ENCODE results near the gene NT5C1B.

NT5C1B gene

DNA sequence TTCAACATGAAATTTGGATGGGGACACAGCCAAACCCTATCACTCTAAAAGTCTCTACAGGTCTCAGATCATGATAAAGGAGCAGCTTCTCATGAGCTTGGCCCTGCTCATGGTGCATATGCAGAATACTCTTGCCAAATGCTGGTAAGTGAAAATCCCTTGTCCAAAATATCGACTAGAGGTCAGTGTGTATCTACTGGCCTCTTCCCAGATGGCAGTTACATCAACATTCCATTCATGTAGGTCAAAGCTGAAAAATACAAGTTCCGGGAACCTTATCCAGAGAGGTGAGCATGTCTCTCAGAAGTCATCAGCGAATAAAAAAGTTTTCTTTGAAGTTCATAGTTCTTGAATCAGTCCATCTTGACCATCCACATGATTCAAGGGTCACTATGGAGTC, 7.6 kb upstream of the NT5C1B start:
- TF ChIP-seq, protein P1, sequence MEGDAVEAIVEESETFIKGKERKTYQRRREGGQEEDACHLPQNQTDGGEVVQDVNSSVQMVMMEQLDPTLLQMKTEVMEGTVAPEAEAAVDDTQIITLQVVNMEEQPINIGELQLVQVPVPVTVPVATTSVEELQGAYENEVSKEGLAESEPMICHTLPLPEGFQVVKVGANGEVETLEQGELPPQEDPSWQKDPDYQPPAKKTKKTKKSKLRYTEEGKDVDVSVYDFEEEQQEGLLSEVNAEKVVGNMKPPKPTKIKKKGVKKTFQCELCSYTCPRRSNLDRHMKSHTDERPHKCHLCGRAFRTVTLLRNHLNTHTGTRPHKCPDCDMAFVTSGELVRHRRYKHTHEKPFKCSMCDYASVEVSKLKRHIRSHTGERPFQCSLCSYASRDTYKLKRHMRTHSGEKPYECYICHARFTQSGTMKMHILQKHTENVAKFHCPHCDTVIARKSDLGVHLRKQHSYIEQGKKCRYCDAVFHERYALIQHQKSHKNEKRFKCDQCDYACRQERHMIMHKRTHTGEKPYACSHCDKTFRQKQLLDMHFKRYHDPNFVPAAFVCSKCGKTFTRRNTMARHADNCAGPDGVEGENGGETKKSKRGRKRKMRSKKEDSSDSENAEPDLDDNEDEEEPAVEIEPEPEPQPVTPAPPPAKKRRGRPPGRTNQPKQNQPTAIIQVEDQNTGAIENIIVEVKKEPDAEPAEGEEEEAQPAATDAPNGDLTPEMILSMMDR (conservative IDR thresholded peaks at IDR 0.05; ENCODE audit: control insufficient read depth, insufficient read depth, low read depth, low read length), result no peak
- DNase-seq (ENCODE audit: low read depth), result no peak
- no peak overlapping the region for H3K4me3 ChIP-seq (ENCODE audit: control insufficient read depth, low read depth, low read length)

DNA sequence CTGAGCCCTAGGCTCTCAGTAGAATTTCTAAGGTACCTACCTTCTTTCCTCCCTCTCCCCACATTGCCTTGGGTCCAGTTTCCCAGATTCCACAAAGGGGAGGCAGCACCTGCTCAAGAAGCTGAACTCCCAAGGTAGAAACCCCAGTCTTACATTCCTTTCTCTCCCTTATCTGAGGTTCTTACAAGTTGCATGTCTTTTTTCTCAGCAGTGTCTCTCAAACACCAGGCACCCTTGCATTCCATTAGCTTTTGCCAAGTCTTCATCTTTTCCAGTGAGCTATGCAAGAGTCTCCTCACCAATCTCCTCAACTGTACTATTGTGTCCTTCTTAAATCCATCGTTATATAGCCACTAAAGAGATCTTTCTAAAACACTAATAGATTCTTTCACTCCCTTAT, 4.1 kb upstream of the NT5C1B start:
- H3K4me3 ChIP-seq (ENCODE audit: control insufficient read depth, low read depth, low read length), result no peak overlapping the region
- TF ChIP-seq, protein P1 (conservative IDR thresholded peaks at IDR 0.05; ENCODE audit: control insufficient read depth, insufficient read depth, low read depth, low read length), result no peak
- no peak for DNase-seq (ENCODE audit: low read depth)

DNA sequence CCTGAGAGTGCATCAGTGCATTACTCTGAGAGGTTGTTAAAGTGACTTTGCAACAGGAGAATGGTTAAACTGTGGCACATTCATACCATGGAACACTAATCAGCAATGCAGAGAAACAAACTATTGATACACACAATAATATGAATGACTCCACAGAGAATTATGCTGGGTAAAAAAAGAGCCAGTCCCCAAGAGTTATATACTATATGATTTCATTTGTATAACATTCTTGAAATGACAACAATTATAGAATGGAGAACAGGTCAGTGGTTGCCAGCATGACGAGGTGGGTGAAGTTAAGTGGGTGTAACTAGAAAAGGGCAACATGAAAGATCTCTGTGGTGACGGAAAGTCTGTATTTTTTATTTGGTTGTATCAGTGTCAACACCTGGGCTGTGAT, 3.0 kb upstream of the NT5C1B start:
- TF ChIP-seq, protein P1 (conservative IDR thresholded peaks at IDR 0.05; ENCODE audit: control insufficient read depth, insufficient read depth, low read depth, low read length), result no peak
- H3K4me3 ChIP-seq (ENCODE audit: control insufficient read depth, low read depth, low read length), result no peak overlapping the region
- no peak for DNase-seq (ENCODE audit: low read depth)

DNA sequence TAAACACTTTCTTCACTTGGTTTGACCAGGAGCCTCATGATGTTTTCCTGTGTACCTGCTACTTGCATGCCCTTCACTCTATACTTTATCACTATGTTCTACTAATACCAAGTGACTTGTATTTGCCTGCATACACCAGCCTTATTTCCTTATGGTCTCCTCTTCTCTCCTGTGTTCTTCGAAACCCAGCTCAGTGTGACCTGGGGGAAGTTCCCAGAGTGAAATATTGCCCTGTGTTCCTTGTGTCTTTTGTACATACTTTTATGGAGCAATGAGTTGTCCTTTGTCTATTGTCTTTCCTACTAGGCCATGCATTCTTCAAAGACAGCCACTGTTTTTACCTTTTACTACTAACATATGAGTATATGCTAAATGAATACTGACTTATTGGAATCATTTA, 567 bp downstream of the NT5C1B start:
- no peak for DNase-seq (ENCODE audit: low read depth)
- no peak overlapping the region for H3K4me3 ChIP-seq (ENCODE audit: control insufficient read depth, low read depth, low read length)
- TF ChIP-seq, protein P1 (conservative IDR thresholded peaks at IDR 0.05; ENCODE audit: control insufficient read depth, insufficient read depth, low read depth, low read length), result no peak

DNA sequence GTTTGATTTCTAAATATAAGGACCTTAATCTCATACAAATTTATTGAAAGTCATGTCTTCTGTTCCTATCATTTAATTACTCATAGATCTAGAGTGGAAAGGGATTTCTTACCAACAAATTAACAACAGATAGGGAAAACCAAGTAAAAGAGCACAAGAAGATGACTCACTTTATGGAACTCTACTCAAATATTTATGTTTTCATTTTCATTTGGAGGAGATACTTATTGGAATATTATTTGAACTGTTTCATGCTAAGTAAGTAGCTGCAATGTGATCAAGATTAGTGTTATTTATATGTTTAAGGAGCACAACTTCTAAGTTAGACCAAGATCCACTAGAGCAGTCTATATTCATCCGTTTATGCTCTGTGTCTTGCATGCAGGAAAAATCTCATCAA, 1.3 kb downstream of the NT5C1B start:
- TF ChIP-seq, protein P1 (conservative IDR thresholded peaks at IDR 0.05; ENCODE audit: control insufficient read depth, insufficient read depth, low read depth, low read length), result no peak
- H3K4me3 ChIP-seq (ENCODE audit: control insufficient read depth, low read depth, low read length), result no peak overlapping the region
- DNase-seq (ENCODE audit: low read depth), result peak; percentile 22

DNA sequence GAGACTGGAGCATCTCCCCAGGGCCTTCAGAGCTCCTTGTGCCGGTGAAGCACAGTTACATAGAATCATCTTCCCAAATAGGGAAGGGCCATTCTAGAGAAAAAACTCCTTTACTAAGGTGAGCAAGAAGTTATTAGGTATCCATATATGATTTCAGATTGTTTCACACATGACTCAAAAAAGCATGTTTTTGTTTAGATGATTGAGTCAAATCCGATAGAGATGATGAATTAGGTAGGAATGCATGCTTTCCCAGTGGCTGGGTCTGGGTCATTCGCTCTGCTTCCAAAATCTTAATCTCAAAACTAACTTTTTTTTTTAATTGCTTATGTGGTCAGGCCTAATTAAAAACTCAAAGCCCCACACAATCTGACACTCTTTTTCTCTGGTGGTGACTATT, 3.8 kb downstream of the NT5C1B start:
- DNase-seq (ENCODE audit: low read depth), result peak; percentile 40
- TF ChIP-seq, protein P1 (conservative IDR thresholded peaks at IDR 0.05; ENCODE audit: control insufficient read depth, insufficient read depth, low read depth, low read length), result no peak
- H3K4me3 ChIP-seq (ENCODE audit: control insufficient read depth, low read depth, low read length), result no peak overlapping the region

DNA sequence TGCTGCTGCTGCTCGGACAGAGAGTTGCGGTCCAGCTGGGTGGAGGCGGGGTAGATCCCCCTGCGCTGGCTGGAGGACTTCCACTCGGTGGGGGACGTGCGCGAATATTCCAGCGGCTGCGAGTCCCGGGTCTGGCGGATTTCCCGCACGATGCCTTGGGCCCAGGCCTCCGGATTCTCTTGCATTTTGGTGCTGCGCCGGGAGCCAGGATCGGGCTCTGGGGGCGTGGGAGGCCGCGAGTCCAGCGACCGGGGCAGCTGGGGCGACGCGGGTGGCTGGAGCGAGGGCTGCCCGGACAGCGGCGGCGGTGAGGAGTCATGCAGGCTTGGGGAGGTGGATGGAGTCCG, 4.8 kb downstream of the NT5C1B start:
- DNase-seq (ENCODE audit: low read depth), result no peak
- TF ChIP-seq, protein P1 (conservative IDR thresholded peaks at IDR 0.05; ENCODE audit: control insufficient read depth, insufficient read depth, low read depth, low read length), result no peak
- H3K4me3 ChIP-seq (ENCODE audit: control insufficient read depth, low read depth, low read length), result no peak overlapping the region
